Activated naive CD4-positive, alpha-beta T cell treated with anti-CD3 and anti-CD28 coated beads, Interleukin-2, amount 50 U/mL, for 16 hours (primary cell): ENCODE results near the gene JDP2.
"Not testable (repeated sequence)": the region's sequence is repeated elsewhere in the genome, so short reads cannot be mapped to it uniquely, and the experiment has no call there.

Source experiments
- DNase-seq: peaks from one replicate; pipeline ENCODE4 v3.0.0-alpha.2; 2020

Gene JDP2, protein sequence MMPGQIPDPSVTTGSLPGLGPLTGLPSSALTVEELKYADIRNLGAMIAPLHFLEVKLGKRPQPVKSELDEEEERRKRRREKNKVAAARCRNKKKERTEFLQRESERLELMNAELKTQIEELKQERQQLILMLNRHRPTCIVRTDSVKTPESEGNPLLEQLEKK

DNA sequence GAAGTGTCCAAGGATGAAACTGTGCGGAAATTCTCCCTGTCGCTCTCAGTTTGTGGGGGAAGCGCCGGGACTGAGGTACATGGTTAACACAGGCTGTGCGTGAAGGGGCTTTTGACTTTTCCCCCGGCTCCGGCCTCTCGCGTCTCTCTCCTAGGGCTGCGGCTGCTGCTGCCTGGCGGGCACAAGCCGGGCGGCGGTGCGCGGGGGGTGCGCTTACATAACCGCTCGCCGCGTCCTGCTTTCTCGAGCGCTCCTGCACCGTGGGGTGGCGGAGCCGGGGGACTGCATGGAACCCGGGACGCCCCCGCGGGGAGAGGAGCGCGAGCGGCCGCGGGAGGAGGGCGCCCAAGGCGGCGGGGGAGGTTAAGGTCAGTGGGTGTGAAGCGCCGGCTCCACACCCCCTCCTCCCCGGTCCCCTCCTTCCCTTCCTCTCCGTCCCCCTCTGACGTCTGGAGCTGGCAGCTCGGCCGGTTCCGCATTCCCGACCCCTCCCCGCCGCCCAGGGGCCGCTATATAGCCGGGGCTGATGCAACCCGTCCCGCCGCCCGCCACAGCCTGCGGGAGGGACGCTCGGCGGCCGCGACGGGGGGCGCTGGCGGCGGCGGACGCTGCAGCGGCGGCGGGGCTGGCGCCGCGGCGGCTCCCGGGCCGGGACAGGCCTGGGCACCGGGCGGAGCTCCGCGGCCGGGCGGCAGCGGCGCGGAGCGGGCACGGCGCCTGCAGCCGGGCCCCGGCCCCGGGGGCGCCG is at the start of gene JDP2:
Gene JDP2, plus strand, starts transcription at position 541 of the 748 bp plus-strand sequence. CDS start 9,899 bp downstream, outside the sequence.
- peak; percentile 53 for DNase-seq

DNA sequence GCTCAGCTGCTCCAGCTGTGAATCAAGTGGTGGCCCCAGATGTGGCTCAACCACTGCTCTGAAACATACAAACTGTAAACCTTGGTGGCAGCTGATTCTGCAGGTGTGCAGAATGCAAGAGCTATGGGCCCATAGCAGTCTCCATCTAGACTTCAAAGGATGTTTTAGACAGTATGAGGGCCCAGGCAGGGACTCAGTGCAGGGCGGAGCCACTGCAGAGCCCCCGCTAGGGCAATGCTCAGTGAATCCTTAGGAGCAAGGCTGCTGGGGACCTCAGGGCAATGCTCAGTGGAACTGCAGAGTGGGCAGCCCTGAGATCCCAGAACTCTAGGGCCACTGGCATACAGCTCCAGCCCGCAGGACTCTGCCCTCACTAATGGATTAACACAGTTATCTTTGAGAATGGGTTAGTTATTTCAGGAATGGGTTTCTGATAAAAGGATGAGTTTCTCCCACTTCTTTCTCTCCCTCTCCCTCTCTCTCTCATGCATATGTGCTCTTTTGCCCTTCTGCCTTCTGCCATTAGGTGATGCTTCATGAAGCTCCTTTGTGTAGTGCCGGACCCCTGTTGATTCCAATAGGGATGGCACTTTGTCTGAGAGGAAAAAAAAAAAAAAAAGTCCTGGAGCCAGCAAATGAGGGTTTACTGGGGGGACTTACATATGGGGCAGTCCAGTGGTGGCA is 48.4 kb upstream of the JDP2 start:
- no peak for DNase-seq

DNA sequence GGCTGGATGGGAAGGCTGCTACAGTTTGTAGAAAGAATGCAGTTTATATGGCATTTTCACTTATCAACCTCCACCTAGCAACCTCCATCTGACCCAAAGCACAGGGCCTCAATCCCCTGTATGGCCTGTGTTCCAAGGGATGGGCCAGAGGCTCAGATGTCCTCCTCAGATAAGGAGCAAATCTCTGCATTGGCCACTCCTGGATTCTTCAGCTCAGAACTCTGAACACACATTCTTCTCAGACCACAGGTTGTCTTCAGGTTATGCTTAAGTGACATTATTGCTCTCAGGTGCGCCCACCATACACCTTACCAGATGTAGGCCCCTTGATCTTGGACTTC is 47.9 kb upstream of the JDP2 start:
- DNase-seq = no peak

DNA sequence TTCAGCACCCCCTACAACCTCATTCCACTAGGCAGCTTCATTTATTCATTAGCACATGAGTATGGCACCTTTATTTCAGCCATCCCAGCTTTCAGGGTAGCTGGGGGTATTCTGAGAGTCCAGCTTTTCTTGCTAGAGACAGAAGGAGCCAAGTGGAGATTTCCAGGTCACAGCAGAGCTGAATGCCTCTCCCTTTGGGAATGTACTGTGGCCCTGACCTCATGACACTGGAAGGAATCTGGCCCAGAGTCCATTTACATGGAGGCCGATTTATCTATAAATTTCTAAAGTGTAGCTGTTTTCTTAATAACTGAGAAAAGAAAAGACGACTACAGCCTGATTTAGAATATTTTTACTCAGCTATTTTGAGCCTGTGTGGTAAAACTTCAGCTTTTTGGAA is 47.2 kb upstream of the JDP2 start:
- DNase-seq = no peak

DNA sequence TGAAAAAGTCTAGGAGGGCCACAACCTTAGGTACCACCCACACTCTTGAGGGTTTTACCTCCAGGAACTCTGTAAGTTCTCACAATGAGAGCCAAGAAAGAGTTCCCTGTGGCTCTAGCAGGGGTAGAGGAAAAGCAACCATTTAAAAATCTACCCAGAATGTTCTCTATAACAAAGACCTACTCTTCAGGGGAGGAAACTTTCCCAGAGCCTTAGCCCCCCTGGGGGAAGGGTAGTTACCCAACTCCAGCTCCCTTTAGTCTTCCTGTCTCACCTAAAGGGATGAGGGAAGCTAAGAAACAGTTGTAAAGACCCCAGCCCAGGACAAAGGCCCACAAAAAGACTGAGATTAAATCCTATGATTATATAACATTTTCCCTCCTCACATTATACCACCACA is 46.2 kb upstream of the JDP2 start:
- DNase-seq = no peak

DNA sequence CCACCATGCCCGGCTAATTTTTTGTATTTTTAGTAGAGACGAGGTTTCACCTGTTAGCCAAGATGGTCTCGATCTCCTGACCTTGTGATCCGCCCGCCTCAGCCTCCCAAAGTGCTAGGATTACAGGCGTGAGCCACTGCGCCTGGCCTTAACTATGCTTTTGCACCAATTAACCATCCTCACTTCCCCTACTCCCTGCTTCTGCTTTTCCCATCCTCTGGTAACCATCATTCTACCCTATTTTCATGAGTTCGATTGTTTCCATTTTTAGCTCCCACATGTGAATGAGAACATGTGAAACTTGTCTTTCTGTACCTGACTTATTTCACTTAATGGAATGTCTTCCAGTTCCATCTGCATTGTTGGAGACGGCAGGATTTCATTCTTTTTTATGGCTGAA is 44.6 kb upstream of the JDP2 start:
- DNase-seq = not testable (repeated sequence)

DNA sequence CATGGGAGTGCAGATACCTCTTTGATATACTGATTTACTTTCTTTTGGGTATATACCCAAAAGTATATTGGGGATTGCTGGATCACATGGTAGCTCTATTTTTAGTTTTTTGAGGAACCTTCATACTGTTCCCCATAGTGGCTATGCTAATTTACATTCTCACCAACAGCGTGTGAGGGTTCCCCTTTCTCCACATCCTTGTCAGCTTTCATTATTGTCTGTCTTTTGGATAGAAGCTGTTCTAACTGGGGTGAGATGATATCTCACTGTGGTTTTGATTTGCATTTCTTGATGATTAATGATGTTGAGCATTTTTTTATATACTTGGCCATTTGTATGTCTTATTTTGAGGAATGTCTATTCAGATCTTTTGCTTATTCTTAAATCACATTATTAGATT is 44.1 kb upstream of the JDP2 start:
- DNase-seq = no peak

DNA sequence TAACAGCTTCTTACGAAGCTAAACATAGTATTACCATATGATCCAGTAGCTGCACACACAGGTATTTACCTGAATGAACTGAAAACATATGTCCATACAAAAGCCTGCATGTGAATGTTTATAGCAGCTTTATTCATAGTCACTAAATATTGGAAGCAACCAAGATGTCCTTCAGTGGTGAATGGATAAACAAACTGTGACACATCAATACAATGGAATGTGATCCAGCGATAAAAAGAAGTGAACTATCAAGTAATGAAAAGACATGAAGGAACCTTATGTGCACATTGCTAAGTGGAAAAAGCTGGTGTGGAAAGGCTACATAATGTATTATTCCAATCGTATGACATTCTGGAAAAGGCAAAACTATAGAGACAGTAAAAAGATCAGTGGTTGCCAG is 38.1 kb upstream of the JDP2 start:
- no peak for DNase-seq

DNA sequence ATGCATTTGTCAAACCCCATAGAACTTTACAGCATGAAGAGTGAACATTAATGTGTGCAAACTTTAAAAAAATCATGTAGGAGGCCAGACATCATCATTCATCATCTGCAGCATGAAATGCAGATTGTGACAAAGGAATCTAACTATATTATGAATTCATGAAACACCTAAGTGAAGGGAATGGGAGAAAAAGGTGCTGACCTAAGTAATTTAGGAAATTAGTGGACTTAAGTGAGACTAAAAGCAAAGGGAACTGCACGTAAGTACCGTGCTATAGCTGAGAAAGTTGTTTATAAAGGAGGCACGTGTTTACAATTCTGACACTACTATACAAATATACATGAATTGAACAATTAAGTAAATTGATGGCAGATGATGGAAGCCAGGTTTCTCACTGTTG is 37.6 kb upstream of the JDP2 start:
- DNase-seq = no peak

DNA sequence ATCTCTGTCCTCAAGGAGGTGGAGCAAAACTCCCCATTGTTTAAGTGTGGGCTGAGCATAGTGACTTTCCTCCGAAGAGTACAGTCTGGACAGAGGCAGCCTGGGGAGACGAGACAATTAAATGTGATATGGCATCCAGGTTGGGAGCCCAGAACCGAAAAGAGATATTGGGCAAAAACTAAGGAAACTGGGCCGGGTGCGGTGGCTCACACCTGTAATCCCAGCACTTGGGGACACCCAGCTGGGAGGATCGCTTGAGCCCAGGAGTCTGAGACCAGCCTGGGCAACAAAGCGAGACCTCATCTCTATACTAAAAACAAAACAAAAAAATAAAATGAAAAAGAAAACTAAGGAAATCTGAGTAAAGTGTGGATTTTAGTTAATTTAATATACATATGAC is 35.9 kb upstream of the JDP2 start:
- no peak for DNase-seq

DNA sequence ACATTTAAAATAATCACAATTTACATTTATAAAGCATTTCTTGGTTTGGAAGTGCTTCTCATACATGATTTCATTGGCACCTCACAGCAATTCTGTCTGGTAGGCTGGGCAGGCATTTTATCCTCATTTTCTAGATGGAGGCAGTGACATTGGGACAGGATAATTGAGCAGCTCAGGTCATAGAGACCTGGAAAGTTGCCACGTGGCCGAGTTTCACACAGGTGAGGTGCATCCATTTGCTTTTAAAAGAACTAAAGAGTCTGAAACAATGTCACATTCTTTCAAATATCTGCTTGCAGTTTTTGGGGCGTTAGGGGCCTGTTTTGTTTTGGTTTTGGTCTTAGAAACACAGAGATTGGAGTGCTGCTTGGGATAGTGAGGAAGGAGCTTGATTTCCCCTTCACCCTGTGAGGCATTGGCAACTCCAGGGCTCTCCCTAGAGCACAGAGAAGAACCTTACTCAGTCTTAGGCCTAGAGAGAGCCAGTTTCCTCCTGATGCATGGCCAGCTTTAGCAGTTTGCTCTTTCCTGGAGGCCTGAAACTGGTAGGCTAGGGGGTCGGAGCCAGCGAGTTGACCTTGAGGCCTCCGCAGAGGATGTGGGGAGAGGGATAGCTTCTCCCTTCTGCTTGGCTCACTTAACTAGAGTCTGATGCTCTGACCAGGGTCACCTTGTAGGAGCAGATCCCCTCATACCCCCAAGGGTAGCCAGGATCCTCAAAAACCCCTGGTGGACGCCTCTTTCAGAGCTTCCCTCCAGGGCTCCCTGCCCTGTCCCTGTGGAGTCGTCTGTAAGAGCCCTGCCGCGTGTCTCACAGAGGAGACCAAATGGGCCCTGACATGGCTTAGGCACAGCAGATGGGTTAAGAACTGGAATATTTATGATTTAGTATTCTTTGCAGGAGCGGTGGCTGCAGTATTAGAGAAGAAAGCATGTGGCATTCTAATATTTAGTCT is 34.9 kb upstream of the JDP2 start:
- no peak for DNase-seq

DNA sequence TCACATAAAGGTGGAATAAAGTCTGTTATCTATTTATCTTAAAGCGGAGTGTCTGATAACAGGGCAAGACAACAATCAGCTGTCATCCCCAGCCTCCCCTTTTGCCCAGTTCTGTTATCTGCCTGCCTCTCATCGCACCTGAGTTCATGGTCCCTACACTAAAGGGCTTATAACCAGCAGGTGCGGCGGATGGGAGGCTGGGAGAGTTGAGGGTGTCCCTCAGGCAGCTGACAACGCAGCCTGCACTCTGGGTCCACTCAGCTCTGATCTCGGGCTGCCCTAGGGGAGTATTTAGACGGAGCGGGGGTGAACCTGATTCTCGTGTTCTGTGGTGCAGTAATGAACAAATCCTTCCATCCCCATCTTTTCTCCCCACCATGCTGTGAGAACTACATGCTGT is 34.0 kb upstream of the JDP2 start:
- DNase-seq = no peak

DNA sequence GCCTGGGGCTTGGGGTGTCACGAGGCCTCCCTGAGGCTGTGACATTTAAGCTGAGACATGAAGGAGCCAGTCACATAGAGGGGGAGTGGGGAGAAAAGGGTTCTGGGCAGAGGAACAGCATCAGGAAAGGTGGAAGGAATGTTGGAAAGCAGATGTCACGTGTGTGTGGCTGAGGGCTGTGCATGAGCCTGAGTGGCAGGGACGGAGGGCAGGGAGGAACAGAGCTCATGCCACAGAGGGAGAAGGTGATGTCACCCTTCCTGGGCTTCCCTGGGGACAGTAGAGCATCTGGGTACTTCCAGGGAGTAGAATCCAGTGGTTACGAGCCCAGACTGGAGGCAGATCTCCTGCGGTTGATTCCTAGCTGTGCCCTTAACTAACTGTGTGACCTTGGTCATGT is 32.0 kb upstream of the JDP2 start:
- no peak for DNase-seq

DNA sequence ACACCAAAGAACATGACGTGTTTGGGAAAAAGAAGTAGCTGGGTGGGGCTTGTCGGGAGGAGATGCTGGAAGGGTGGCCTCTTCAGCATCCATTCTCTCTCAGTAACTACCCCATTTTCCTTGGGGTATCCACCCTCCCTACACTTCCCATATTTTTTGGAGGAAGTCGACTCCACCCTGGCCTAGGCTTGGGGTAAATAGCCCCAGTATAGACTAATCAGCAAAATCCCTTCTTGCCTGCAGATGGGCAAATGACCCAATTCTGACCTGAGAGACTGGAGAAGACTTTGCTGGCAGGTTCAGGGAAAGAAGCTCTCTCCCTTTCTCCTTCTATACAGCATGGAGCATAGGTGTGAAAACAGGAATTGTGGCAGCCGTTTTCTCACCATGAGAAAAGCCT is 28.5 kb upstream of the JDP2 start:
- DNase-seq = no peak

DNA sequence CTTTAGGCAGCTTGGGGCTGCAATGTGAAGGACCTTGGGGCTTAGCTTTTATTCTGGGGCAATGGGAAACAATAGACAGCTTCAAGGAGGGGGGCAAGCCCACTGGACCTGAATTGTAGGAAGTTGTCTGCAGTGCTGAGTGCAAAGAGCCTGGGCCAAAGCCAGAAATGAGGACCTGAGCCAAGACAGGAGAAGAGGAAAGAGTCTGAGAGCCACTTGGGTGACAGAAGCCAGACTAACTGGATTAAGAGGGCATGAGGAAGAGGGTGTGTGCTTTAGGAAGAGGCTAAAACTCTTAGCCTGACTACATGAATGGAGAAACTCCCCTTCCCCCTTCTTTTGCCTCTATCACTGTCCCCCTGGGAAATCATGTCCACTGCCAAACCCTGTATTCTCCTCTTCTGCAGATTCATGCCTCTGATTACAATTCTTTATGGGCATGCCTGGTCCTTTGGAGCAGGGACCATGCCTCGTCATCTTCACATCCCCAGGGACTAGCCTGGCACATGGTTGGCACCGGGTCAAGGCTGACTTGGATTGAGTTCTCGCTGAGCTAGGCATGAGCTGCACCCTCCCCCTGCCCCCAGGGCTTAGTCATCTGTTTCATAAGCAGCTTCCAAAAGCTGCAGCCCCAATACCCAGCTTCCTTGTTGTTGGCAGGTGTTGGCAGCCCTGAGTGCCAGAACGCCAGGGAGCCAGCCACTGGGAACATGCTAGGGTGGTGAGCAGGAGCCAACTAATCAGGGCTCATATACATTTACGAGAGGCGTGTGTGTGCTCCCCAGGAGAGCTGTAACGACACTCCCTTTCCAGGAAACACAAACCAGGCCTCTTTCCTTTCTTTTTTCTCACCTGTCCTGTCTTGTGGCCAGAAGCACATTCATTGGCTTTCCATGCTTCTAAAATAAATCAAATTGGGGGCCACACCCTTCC is 27.7 kb upstream of the JDP2 start:
- peak; percentile 14 for DNase-seq

DNA sequence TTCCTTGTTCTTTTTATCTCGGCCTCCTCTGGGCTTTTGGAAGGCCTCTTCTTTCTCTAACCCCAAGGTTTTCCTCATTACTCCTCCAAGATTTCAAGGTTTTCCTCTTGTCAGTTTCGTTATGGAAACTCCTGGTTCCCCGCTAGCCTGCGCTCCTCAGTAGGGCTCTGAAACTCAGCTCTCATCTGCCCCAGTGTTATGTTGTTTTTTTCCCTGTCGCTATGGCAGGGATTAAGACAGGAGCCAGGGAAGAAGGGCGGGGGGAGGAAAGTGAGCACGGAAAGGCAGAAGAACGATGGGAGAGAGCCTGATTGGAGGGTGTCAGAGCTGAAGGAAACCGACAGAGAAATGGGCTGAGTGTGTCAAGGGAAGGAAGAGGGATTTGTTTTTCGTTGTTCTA is 26.5 kb upstream of the JDP2 start:
- no peak for DNase-seq

DNA sequence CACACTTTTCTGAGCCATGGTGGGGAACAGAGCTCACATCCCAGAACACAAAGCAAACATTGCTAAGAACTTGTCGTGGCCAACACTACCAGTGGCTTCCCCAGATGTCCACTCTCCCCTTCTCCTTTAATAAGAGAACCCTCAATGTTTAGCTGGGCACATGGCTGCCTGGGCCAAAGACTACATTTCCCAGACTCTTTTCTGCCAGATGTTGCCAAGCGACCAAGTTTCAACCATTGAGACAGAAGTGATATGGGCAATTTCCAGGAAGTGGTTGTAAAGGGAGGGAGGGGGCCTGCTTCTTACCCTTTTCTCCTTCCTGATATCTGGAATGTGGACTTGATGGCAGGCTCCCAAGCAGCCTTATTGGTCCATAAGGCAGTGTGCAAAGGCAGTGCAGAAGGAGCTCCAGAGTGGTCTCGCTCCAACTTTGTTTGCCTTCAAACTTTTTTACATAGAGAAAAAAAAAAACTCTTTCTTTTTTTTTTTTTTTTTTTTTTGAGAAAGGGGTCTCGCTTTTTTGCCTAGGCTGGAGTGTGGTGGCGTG is 24.9 kb upstream of the JDP2 start:
- DNase-seq = no peak

DNA sequence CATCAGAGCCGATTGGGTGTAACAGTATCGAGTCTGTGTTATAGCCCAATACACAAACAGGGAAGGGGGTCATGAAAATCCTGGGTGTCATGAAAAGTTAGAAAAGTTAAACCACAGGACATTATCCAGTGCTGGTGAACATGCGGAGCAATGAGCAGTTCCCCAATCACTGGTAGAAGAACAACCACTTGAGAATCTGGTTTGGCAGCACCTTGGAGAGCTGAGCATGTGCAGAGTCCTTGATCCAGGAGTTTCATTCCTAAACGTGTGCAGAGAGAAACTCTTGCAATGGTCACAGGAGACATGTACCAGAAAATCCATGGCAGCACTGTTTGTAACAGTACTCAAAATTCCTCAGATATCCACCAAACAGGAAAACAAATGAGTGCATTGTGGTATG is 23.0 kb upstream of the JDP2 start:
- no peak for DNase-seq

DNA sequence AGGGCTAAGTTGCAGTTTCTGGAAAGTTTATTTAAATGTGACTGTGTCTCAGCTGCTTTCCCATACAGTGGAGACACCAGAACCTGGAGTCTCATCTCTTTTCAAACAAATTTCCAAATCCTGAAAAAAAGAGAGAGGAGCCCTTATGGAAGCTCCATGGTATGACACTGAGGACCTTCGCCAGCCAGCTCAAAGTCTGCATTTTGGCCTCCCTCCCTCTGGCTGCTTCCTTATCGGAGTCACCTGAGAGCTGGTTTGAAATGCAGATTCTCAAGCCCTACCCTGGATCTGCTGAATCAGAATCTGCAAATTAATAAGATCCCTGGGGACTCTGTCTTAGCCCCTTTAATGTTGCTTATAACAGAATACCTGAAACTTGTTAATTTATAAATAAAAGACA is 21.7 kb upstream of the JDP2 start:
- no peak for DNase-seq

DNA sequence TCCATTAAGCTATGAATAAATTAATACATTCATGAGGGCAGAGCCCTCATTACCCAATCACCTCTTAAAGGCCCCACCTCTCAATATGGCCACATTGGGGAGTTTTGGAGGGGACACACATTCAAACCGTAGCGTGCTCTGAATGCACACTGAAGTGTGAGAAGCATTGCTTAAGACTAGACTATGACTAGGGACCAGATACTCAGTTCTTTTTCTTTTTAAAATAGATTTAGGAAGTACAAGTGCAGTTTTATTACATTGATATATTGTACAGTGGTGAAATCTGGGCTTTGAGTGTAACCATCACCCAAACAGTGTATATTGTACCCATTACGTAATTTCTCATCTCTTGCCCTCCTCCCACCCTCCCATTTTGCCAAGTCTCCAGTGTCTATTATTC is 21.0 kb upstream of the JDP2 start:
- no peak for DNase-seq

DNA sequence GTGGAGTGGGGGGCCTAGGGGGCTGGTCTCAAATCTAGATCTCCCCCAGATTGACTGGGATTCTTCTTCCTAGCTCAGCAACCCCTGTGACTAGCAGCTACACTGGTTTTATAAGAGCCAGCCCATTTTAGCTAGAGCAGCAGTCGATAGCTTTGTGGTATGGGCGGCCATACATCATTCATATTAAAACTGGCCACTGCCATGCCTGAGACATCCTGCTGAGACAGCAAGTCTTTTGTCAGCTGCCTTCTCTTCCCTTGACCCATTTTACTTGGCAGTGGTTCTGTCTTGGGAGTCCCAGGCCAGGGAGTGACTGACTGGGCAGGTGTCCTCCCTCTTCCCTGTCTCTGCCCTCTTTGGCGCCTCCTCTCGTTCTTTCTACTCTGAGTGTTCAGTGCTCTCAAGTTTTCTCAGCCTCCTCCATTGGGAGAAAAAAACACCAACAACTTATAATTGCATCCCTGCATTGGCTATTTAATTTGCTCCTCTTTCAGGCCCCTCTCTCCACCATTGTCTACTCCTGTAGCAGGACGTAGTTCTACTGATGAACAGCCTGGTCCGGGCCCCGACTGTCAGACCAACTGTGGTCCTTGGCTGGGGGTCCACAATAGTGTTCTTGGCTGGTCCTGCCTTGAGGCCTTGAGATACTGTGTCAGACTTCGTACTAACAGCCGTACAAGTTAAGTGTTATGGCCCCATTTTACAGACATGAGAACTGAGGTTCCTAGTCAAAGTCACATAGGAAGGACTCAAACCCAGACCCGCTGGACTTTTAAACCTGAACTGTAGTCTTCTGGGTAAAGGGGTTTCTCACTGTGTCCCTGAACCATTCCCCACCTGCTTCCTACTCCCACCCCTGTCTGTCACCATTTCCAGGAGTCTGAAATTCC is 18.3 kb upstream of the JDP2 start:
- no peak for DNase-seq
